HS-5 (cell line): ENCODE results near the gene HASPIN.
"Not testable (repeated sequence)": the region's sequence is repeated elsewhere in the genome, so short reads cannot be mapped to it uniquely, and the experiment has no call there.

Source experiments
- DNase-seq: peaks from one replicate; pipeline ENCODE4 v3.0.0-alpha.2; 2012; ENCODE audit warnings: low read depth

HASPIN gene

DNA sequence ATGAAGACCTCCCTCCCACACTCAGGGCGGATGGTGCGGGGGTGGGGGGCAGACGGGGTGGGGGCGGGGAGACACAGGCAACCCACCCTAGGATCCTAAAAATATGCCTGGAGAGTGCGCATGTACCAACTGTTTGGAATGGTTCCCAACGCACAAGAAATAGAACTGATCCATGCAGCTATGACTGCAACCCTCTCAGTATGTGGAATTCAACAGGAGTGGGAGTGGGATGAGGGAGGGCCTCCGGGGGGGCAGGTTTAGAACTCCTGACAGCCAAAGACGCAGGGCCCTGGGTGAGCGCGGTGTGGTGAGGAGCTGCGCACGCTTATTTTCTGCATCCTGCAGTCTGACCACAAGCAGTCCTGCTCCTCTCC is 26.6 kb upstream of the HASPIN start:
- DNase-seq = no peak

GRCh38 chr17:3698139-3698538 is 25.6 kb upstream of the HASPIN start:
- DNase-seq = no peak

GRCh38 chr17:3699951-3700350 is 23.8 kb upstream of the HASPIN start:
- no peak for DNase-seq

DNA sequence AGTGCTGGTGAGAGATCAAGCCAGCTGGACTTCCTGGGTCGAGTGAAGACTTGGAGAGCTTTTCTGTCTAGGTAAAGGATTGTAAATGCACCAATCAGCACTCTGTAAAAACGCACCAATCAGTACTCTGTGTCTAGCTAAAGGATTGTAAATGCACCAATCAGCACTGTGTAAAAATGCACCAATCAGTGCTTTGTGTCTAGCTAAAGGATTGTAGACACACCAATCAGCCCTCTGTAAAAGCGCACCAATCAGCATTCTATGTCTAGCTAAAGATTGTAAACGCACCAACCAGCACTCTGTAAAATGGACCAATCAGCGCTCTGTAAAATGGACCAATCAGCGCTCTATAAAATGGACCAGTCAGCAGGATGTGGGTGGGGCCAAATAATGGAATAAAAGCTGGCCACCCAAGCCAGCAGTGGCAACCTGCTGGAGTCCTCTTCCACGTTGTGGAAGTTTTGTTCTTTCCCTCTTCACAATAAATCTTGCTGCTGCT is 21.6 kb upstream of the HASPIN start:
- DNase-seq = not testable (repeated sequence)

DNA sequence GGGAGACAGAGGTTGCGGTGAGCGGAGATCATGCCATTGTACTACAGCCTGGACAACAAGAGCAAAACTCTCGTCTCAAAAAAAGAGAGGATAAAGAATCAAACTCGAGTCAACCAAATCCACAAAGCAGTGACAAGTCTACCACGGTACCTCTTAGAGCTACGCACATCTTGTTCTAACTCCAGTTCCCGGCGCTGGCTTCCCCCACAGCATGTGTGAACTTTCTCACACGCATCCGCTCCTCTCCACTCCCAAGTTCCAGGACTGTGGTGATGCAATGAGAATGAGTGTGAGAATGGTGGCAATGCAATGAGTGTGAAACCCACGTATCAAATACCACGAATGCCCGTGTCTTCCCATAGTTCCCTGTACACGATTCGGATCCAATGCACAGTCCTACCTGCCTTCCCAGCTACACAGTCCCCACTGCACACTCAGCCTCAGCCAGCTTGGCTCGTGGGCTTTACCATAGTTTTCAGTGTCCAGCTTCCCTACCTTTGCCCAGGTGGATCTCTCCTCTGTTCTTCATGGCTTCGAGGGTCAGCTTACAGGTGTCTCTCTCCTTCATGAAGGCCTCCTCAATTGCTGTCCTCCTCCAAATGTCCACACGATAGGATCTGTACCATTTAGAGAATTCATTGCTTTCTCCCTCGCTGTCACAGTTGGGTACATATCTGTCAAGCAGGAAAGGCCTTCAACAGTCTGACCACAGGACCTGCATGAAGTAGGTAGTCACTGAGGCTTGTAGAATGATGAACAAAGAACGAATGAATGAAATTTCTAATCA is 18.6 kb upstream of the HASPIN start:
- DNase-seq = no peak

- DNase-seq = not testable (repeated sequence)
Observed at GRCh38 chr17:3705718-3705984, 18.1 kb upstream of the HASPIN start.

GRCh38 chr17:3708366-3708765 is 15.3 kb upstream of the HASPIN start:
- no peak for DNase-seq

- no peak for DNase-seq
Observed at GRCh38 chr17:3710951-3711383, 12.7 kb upstream of the HASPIN start.

DNA sequence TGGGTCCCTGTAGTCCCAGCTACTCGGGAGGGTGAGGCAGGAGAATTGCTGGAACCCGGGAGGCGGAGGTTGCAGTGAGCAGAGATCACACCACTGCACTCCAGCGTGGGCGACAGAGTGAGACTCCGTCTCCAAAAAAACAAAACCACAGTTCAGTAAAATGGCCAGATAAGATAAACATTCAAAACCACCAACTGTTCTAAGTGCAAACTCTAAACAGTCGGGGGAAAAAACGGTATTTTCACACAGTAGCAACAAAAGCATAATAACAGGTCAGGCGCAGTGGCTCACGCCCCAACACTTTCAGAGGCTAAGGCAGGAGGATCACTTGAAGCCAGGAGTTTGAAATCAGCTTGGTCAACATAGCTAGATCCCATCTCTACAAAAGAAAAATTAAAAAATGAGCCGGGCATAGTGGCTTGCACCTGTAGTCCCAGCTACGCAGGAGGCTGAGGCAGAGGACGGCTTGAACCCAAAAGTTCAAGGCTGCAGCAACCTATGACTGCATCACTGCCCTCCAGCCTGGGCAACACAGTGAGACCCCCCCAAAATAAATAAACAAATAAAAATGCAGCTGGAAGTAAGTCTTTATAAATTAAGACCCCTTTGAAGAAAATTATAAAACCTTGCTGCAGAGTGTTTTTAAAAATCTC is 10.8 kb upstream of the HASPIN start:
- no peak for DNase-seq

- no peak for DNase-seq
Observed at GRCh38 chr17:3715296-3715695, 8.4 kb upstream of the HASPIN start.

DNA sequence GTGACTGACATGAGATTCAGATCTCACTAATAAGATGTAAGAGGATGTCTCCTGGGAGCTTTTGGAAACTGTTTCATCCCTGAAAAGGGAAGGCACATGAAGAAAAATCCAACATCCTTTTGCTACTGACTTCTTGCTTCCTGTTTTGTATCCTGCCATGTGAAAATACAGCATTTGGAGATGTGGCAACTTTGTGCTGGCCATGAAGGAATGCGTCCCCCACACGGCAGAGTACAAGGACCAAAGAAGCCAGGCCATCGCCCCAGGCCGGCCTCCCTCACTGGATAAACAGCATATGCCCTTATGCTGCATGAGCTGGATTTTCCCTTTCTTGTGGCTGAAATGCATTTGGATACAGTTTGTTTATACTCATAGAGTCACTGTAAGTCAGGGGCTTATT is 5.5 kb upstream of the HASPIN start:
- DNase-seq = no peak

DNA sequence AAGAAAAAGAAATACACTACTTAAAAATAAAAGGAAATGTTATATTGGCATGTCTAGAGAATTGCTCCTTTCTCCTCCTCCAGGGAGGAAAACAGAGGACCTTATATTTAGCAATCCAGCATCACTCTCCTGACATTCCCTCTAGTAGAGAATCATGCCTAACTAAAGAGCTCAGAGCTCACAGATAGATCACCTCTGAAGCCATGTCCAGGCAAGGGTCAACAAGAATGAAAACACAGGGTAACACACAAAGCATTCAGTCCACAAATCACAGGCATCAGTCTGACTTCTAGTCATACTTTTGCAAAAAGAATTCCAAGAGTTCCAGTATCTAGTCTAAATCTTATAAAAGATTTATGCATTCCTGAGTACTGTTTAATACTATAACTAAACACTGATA is 4.4 kb upstream of the HASPIN start:
- no peak for DNase-seq

GRCh38 chr17:3722716-3723115 is 987 bp upstream of the HASPIN start:
- no peak for DNase-seq

DNA sequence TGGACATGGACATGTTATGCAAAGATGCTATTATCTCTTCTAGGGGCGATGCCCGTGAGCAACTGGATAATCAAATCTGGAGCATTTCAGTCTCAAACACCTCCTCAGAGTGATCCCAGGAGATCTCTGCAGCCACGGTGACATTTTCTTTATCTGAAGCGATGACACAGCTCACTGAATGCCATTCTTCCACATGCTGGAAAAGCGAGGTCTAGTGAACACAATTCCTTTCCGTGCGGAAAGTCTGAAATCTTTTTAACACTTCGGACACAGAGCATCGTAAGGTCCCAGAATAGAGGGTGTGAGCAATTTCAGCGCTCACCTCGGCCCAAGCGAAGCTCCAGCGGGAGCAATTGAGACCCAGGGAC is 531 bp upstream of the HASPIN start:
- no peak for DNase-seq

GRCh38 chr17:3724378-3725077 is 825 bp downstream of the HASPIN start:
- DNase-seq = no peak

- no peak for DNase-seq
Observed at GRCh38 chr17:3727041-3727440, 3.3 kb downstream of the HASPIN start.

DNA sequence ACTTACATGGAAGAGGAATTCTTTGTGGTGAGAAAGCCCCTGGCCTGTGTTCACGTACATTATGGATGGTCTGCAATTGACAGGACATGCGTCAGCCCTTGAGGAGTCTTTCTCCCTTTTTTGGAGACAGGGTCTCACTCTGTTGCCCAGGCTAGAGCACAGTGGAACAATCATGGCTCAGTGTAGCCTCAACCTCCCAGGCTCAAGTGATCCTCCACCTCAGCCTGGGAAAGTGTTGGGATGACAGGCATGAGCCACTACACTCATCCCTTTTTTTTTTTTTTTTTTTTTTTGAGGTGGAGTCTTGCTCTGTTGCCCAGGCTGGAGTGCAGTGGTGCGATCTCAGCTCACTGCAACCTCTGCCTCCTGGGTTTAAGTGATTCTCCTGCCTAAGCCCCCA is 4.4 kb downstream of the HASPIN start:
- DNase-seq = not testable (repeated sequence)

DNA sequence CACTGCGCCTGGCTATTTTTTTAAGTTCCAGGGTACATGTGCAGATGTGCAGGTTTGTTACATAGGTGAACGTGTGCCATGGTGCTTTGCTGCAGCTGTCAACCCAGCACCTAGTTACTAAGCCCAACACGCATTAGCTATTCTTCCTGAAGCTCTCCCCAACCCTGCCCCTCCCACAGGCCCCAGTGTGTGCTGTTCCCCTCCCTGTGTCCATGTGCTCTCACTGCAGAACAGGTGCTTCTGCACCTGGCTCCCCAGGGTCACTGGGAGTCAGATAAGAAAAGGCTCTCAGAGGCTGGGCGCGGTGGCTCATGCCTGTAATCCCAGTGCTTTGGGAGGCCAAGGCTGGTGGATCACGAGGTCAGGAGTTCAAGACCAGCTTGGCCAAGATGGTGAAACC is 6.2 kb downstream of the HASPIN start:
- no peak for DNase-seq

- DNase-seq = no peak
Observed at GRCh38 chr17:3730881-3731429, 7.3 kb downstream of the HASPIN start.

- no peak for DNase-seq
Observed at GRCh38 chr17:3732210-3732621, 8.5 kb downstream of the HASPIN start.

GRCh38 chr17:3734911-3735276 is 11.2 kb downstream of the HASPIN start:
- DNase-seq = not testable (repeated sequence)

GRCh38 chr17:3735515-3735914 is 11.8 kb downstream of the HASPIN start:
- no peak for DNase-seq
